Choroid plexus epithelial cell (primary cell): ENCODE results near the gene PHLDB1.
A peak's percentile ranks its signal among the peaks of the same experiment; 100 is the strongest.

Source experiments
- DNase-seq: peaks from one replicate; pipeline ENCODE4 v3.0.0-alpha.2; 2010; ENCODE audit warnings: low read depth
- H3K4me3 ChIP-seq: 2 replicates; pipeline ENCODE4 v1.5.1; 2011; ENCODE audit warnings: low read depth, mild to moderate bottlenecking, control low read depth, low read length, moderate library complexity
- TF ChIP-seq, protein P1 (sequence below): conservative IDR thresholded peaks from 2 replicates; pipeline ENCODE4 v1.5.1; 2011; ENCODE audit warnings: low read depth, mild to moderate bottlenecking, control low read depth, inconsistent platforms, low read length, moderate library complexity

The PHLDB1 gene

DNA sequence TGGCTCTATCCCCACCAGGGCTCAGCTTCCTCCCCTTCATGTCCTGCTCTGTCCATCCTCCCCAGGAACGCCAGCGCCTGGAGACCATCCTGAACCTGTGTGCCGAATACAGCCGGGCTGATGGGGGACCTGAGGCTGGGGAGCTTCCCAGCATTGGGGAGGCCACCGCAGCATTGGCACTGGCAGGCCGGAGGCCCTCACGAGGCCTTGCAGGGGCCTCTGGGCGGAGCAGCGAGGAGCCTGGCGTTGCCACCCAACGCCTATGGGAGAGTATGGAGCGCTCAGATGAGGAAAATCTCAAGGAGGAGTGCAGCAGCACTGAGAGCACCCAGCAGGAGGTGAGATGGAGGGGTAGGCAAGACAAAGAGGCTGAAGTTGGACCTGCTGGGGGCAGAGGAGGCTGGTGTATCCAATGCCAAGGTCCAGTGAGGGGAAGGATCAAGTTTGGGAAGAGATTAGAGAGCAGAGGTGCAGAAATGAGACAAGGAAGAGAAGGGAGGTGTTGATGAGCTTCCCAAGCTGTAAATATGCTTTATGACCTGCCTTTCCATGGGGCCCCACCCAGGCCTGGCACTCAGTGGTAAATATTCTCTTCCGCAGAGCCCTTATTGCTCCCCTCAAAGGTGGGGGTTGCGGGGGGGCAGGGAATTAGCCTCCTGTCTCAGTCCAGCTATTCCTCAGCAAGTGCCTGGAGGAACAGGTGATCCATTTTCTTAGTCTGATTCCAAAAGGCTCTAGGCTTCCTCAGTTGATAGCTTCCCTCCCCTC, 23.9 kb downstream of the PHLDB1 start:
- TF ChIP-seq, protein P1, sequence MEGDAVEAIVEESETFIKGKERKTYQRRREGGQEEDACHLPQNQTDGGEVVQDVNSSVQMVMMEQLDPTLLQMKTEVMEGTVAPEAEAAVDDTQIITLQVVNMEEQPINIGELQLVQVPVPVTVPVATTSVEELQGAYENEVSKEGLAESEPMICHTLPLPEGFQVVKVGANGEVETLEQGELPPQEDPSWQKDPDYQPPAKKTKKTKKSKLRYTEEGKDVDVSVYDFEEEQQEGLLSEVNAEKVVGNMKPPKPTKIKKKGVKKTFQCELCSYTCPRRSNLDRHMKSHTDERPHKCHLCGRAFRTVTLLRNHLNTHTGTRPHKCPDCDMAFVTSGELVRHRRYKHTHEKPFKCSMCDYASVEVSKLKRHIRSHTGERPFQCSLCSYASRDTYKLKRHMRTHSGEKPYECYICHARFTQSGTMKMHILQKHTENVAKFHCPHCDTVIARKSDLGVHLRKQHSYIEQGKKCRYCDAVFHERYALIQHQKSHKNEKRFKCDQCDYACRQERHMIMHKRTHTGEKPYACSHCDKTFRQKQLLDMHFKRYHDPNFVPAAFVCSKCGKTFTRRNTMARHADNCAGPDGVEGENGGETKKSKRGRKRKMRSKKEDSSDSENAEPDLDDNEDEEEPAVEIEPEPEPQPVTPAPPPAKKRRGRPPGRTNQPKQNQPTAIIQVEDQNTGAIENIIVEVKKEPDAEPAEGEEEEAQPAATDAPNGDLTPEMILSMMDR, result no peak
- no peak overlapping the region for H3K4me3 ChIP-seq
- no peak for DNase-seq

DNA sequence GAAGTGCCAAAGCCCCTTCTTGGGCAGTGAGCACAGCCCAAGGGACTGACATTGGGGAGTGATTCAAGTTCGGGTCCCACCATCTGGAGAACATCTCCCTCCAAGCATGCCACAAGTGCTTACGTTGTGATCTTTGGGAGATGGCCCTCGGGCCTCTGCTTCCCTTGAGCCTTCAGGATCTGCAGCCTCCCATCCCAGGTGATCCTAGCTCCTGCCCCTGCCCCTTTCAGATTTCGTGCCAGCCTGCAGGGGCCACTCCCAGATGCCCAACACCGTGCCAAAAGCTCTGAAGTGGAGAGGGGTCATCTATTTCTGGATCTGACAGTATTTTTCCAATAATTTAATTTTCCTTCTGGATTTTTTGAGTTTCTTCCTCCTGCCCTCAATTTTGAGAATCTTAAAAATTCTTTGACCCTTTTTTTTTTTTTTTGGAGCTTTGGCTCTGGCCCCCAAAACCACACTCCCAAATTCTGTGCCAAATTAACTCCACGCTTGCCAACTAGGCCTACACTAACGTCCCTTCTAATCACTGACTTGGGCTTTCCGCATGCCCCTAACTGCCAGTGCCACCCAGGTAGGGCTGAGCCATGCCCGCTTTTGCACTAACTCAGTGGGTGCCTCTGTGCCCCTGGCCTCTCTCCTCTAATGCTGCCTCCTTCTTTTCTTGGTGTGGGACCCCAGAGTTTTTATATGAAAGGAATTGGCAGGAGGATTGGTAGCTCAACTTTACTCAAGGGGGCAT, 25.3 kb downstream of the PHLDB1 start:
- TF ChIP-seq, protein P1, result no peak
- no peak for DNase-seq
- H3K4me3 ChIP-seq, result no peak overlapping the region

DNA sequence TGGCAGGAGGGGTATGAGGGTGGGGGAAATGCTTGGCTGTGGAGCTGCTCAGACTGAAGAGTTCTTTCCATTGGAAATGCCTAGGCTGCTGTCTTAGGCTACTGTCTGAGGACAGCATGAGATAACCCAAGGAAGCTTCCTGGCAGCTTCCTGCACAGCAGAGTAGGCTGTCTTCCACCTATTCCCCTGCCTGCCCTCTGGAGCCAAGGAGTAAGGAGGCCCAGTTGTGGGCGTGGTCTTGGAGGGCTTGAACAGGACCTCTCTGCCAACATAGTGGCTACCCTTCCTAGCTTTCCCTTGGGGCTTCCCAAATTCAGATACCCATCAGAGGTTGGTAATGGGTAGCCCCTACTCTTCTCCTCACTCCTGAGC, 25.9 kb downstream of the PHLDB1 start:
- no peak overlapping the region for H3K4me3 ChIP-seq
- TF ChIP-seq, protein P1, result no peak
- no peak for DNase-seq

DNA sequence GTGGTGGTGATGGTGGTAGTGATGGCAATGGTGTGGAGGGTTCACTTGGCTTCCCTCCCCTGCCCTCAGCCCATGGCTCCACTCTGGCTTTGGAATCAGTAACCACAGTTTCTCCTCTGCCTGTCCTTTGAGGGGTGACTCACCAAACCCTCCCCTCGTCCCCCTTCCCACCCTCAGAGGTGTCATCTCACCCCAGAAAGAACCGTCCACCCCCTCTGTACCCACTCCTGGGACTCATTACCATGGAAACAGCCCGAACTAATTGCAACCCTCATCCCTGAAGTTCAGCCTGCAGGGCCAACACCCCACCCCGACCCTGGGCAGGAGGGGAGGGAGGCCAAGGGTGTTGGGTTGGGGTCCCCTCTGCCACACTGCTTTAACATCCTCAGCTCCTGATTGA, 26.6 kb downstream of the PHLDB1 start:
- no peak overlapping the region for H3K4me3 ChIP-seq
- DNase-seq, result no peak
- TF ChIP-seq, protein P1, result no peak

DNA sequence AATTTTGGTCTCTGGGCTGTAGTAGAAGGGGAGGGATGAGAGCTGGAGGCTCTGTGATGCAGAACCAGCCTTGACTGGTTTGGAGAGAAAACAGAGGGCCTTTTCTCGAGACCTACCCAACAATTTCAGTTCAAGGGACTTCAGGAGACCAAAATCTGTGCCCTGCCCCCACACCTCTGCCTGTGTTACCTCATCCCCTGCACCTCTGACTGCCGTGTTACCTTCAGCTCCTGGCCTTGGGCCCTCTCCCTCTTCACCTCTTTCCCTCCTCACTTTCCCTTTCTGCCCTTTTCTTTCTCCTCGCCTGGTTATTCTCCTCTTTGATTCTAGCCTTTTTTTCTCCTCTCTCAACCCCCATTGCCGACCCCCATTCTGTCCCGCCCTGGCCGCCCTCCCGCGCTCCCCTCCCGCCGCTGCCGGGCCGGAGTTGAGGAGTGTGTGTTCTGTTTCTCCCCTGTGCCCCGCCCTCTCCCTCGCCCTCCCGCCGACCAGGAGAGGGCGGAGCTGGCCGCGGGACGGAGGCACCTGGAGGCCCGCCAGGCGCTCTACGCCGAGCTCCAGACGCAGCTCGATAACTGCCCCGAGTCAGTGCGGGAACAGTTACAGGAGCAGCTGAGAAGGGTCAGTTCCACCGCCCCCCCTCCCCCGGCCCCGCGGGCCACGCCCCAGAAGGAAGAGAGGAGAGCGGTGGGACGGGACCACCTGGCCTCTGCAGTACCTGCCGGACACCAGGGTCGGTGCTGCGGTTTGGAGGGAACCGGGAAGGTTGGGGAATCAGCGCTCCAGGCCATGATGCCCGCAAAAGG, 27.2 kb downstream of the PHLDB1 start:
- DNase-seq, result peak; percentile 78
- TF ChIP-seq, protein P1, result no peak
- H3K4me3 ChIP-seq, result peak overlapping the region; percentile 2

DNA sequence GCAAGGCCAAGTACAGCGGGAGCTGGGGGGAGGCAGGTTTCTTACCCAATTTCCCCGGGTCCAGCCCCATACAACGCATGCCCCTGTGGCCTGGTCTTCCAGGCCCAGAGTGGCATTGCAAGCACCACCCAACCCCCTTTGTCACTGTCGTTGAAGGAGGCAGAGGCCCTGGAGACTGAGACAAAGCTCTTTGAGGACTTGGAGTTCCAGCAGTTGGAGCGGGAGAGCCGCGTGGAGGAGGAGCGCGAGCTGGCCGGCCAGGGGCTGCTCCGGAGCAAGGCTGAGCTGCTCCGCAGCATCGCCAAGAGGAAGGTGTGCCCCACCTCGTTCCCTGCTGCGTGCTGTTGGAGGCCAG, 27.8 kb downstream of the PHLDB1 start:
- no peak overlapping the region for H3K4me3 ChIP-seq
- no peak for DNase-seq
- TF ChIP-seq, protein P1, result no peak
